Mucosa of rectum (tissue), 2 donors: ENCODE measurements around the gene COL25A1.

ENCODE experiments used
- H3K27ac ChIP-seq, 2 donors: one replicate each; pipeline ENCODE4 v1.7.0; 2013; ENCODE audit warnings: inconsistent platforms in 2 of 2, low read depth in 2 of 2, low read length in 2 of 2
- H3K27me3 ChIP-seq, 2 donors: one replicate each; pipeline ENCODE4 v1.7.0; 2013; ENCODE audit warnings: low read length in 2 of 2; ENCODE audit not compliant: control insufficient read depth in 2 of 2, insufficient read depth in 2 of 2
- H3K36me3 ChIP-seq, 2 donors: one replicate each; pipeline ENCODE4 v1.7.0; 2013; ENCODE audit warnings: low read length in 2 of 2; ENCODE audit not compliant: control insufficient read depth in 2 of 2, insufficient read depth in 2 of 2
- H3K4me1 ChIP-seq, 2 donors: one replicate each; pipeline ENCODE4 v1.7.0; 2013; ENCODE audit warnings: low read length in 2 of 2, mild to moderate bottlenecking in 1 of 2; ENCODE audit not compliant: control insufficient read depth in 2 of 2, insufficient read depth in 2 of 2
- H3K4me3 ChIP-seq, 2 donors: one replicate each; pipeline ENCODE4 v1.7.0; 2013; ENCODE audit warnings: low read length in 2 of 2
- H3K9ac ChIP-seq, 2 donors: one replicate each; pipeline ENCODE4 v1.7.0; 2013; ENCODE audit warnings: low read length in 2 of 2, low read depth in 1 of 2, mild to moderate bottlenecking in 1 of 2
- H3K9me3 ChIP-seq, 2 donors: one replicate each; pipeline ENCODE4 v1.7.0; 2013; ENCODE audit warnings: low read length in 2 of 2; ENCODE audit not compliant: control insufficient read depth in 2 of 2
- donor health status: healthy.
- donor health status: Normal muscosa, but diverticular disease.

The COL25A1 gene

DNA sequence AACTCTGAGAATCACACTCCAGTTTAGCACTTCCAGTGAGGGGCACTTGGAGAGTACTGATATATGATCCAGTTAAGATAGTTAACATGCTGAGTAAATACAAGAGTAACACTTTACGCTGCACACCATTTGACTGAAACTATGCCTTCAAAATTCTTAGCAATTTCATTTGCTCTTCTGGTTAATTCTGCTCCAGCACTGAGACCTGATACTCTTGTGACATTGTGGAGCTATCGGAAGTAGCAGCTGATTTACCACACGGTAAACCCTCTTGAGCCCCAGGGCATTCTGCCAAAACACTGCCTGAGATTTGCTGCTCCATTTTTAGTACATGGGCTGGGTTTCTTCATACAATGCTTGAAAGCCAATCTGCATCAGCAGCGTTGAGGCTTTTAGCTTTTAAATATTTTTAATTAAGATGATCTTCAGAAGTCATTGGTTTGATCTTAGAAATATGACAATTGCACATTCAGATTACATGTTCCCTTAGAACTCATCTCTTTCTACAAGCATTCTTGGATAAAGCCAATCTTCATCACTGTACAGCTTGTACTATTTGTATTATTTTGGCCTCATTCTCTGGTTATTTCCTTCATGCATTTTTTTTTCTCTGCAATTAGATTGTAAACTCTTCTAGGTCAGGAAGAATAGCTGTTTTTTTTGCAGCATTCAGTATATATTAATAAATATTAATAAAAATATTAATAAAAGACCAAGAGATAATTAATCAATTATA, 471.8 kb downstream of the COL25A1 start:
- Histone ChIP-seq H3K4me3 (no peak overlapping the region), H3K27ac (no peak overlapping the region), H3K36me3 (no peaks in the 10 kb centered on the region), H3K27me3 (no peaks in the 10 kb centered on the region), H3K9ac (no peak overlapping the region), H3K9me3 (no peaks in the 10 kb centered on the region), H3K4me1 (peaks cover 0 to 3% of the 10 kb centered on the region in 2 donors)

- Histone ChIP-seq H3K36me3 (no peaks in the 10 kb centered on the region), H3K4me1 (peaks cover 0 to 3% of the 10 kb centered on the region in 2 donors), H3K27ac (no peak overlapping the region), H3K9me3 (no peaks in the 10 kb centered on the region), H3K4me3 (no peak overlapping the region), H3K9ac (no peak overlapping the region), H3K27me3 (no peaks in the 10 kb centered on the region)
Measured at GRCh38 chr4:108829966-108830492, 472.4 kb downstream of the COL25A1 start.

- no peaks in the 10 kb centered on the region for H3K36me3 ChIP-seq
- no peaks in the 10 kb centered on the region for H3K9me3 ChIP-seq
- H3K4me3 ChIP-seq: no peak overlapping the region
- H3K4me1 ChIP-seq: peaks cover 0 to 3% of the 10 kb centered on the region in 2 donors
- H3K27ac ChIP-seq: no peak overlapping the region
- no peaks in the 10 kb centered on the region for H3K27me3 ChIP-seq
- no peak overlapping the region for H3K9ac ChIP-seq
Measured at GRCh38 chr4:108828620-108829019, 473.8 kb downstream of the COL25A1 start.

GRCh38 chr4:108825737-108826136, 476.7 kb downstream of the COL25A1 start:
- Histone ChIP-seq H3K27ac (no peak overlapping the region), H3K9me3 (no peaks in the 10 kb centered on the region), H3K27me3 (no peaks in the 10 kb centered on the region), H3K36me3 (no peaks in the 10 kb centered on the region), H3K4me3 (no peak overlapping the region), H3K4me1 (peaks cover 0 to 2% of the 10 kb centered on the region in 2 donors), H3K9ac (no peak overlapping the region)

DNA sequence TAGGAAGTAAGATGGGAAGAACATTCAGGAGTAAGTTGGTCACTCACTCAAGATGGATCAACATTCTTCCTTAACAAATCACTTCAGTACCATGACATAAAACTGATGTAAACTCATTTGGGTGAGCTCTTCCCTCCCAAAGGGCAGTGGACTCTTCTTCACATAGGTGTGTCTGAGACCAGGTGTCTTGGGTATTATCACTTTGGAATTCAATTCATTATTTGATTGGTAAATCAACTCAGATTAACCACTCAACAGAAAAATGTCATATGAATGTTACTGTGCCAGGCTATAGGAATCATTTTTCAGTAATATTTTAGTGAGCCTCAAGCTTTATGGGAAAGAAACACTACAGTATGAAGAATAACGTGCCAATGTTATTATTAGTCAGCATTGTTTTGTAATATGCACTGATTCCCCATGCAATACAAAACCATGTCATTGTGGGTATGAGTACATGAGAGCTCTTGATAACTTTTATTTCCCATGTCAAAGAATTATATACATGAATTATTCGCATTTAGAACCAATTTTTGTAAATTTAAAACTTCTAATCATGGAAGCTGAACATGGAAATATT, 481.0 kb downstream of the COL25A1 start:
- no peaks in the 10 kb centered on the region for H3K27me3 ChIP-seq
- H3K9ac ChIP-seq: no peak overlapping the region
- no peaks in the 10 kb centered on the region for H3K36me3 ChIP-seq
- H3K4me3 ChIP-seq: no peak overlapping the region
- H3K9me3 ChIP-seq: no peaks in the 10 kb centered on the region
- H3K4me1 ChIP-seq: no peaks in the 10 kb centered on the region
- H3K27ac ChIP-seq: no peak overlapping the region

DNA sequence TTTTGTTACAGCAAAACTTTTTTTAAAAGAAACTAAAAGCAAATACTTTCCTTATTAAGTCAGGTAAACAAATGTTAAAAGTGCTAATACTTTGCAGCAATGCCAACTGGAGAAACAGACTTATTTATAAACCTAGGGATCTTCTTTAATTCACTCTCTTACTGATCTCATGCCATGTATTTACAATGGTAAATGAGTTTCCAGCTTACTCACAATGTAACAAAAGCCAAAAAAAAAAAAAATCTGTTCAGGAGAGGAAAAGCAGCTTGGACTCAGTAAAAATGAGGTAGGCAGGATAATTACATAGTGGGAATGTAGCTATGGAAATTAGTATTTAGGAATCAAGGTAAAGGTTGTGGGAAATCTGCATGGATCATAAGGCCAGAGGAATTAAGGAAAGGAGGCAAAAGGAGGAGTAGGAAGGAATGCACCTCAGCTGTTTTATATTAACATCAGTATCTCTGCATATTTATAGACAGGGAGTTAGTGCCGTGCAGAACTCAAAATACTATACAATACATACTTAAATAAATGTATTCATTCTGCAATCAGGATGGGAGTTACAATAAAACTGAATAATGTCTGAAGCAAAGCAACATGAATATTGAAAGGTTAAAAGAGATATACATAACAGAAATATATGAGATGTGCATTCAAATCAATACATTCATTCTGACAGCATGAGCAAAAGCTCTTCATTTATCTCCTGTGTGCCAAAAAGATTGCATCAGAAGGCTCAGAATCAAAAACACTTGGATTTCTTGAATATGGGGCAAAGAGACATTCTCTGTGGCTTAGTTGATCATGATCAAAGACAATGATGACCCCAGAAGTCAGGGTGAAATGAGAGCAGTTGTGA, 481.7 kb downstream of the COL25A1 start:
- H3K9me3 ChIP-seq: no peaks in the 10 kb centered on the region
- H3K4me3 ChIP-seq: no peak overlapping the region
- H3K9ac ChIP-seq: no peak overlapping the region
- no peaks in the 10 kb centered on the region for H3K36me3 ChIP-seq
- no peak overlapping the region for H3K27ac ChIP-seq
- no peaks in the 10 kb centered on the region for H3K27me3 ChIP-seq
- no peaks in the 10 kb centered on the region for H3K4me1 ChIP-seq

- Histone ChIP-seq H3K36me3 (no peaks in the 10 kb centered on the region), H3K27me3 (no peaks in the 10 kb centered on the region), H3K9ac (no peak overlapping the region), H3K4me1 (no peaks in the 10 kb centered on the region), H3K4me3 (no peak overlapping the region), H3K27ac (no peak overlapping the region), H3K9me3 (no peaks in the 10 kb centered on the region)
Measured at GRCh38 chr4:108814326-108814725, 488.1 kb downstream of the COL25A1 start.

DNA sequence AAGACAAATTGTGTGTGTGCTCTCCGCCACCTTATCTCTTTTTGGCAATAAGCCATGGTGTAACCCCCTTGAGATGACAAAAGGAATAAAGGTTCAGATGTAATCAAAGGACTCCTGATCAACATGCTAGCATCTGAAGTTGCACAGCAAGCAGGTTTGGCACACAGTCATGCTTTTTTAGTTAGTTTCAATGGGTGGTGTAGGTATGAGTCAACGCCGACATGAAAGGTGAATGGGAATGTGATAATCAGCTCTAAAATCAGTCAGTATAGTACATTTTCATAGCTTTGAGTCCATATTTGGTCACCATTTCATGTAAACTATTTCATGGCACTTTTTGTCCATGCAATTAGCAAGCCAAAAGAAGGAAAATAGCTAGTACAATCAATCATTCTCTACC, 489.2 kb downstream of the COL25A1 start:
- H3K9ac ChIP-seq: no peak overlapping the region
- H3K4me3 ChIP-seq: no peak overlapping the region
- no peaks in the 10 kb centered on the region for H3K27me3 ChIP-seq
- no peak overlapping the region for H3K27ac ChIP-seq
- no peaks in the 10 kb centered on the region for H3K36me3 ChIP-seq
- H3K4me1 ChIP-seq: no peaks in the 10 kb centered on the region
- no peaks in the 10 kb centered on the region for H3K9me3 ChIP-seq

DNA sequence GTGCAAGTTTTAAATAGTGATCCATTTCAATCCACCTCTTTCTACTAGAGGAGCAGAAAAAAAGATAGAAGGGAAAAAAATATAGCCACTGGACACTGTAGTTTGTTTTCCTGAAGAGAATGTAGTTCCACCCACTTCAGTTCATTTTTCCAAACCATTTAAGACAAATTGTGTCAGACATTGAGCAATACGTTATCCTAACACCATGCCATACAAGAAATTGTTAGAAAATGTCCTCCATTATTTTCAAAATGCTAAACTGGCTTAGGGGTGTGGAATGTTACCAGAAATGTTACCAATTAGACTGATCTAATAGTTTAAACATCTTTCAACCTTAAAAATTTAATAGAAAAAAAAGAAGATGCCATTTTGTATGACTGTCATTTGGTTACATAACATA, 491.0 kb downstream of the COL25A1 start:
- no peaks in the 10 kb centered on the region for H3K9me3 ChIP-seq
- no peaks in the 10 kb centered on the region for H3K4me1 ChIP-seq
- no peaks in the 10 kb centered on the region for H3K27me3 ChIP-seq
- no peak overlapping the region for H3K27ac ChIP-seq
- no peaks in the 10 kb centered on the region for H3K36me3 ChIP-seq
- H3K4me3 ChIP-seq: no peak overlapping the region
- H3K9ac ChIP-seq: no peak overlapping the region

GRCh38 chr4:108810087-108810486, 492.4 kb downstream of the COL25A1 start:
- no peaks in the 10 kb centered on the region for H3K4me1 ChIP-seq
- no peak overlapping the region for H3K27ac ChIP-seq
- H3K36me3 ChIP-seq: no peaks in the 10 kb centered on the region

More at GRCh38 chr4:108810087-108810486, 492.4 kb downstream of the COL25A1 start:
- H3K9ac ChIP-seq: no peak overlapping the region
- no peak overlapping the region for H3K4me3 ChIP-seq
- no peaks in the 10 kb centered on the region for H3K9me3 ChIP-seq
- no peaks in the 10 kb centered on the region for H3K27me3 ChIP-seq
